Stimulated activated CD4-positive, alpha-beta T cell treated with anti-CD3 and anti-CD28 coated beads, TNF-alpha, amount 100 ng/mL, for 24 hours (primary cell): ENCODE results near the gene ATRIP.
"Not testable (repeated sequence)": the region's sequence is repeated elsewhere in the genome, so short reads cannot be mapped to it uniquely, and the experiment has no call there.

Experiments used
- DNase-seq, 3 experiments: peaks; one replicate each; pipeline ENCODE4 v3.0.0-alpha.2; 2020; ENCODE audit warnings: low read depth in 3 of 3

The ATRIP gene

DNA sequence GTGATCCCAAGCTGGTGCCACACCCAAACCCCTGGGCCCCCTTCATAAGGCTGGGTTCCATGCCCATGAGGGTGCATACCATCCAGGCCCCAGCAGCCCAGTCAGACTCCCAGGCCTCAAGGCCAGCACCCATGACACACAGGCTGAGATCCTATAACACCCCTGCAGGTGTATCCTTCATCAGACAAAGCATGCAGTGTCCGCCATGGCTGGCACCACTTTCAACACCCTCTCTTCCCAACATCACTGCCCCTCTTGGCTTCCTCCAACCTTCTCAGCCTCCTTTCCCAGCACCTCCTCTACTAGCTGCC is 10.1 kb upstream of the ATRIP start:
- DNase-seq = no peak

DNA sequence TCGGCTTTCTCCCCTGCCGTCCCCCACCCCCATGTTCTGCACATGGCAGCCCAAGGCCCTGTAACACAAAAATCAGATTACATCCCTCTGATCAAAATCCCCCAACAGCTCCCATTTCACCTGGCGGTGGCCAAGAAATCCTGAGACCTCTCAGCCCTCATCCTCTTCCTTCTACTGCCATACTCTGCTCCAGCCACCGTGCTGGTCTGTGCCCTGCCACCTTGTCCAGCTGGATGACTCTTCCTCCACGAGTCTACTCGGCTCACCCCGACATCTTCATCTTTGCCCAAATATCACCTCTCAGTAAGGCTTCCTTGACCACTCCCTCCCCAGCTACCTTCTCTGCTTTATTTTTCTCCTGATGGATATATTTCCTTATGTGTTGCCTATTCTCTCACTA is 9.7 kb upstream of the ATRIP start:
- DNase-seq = no peak

DNA sequence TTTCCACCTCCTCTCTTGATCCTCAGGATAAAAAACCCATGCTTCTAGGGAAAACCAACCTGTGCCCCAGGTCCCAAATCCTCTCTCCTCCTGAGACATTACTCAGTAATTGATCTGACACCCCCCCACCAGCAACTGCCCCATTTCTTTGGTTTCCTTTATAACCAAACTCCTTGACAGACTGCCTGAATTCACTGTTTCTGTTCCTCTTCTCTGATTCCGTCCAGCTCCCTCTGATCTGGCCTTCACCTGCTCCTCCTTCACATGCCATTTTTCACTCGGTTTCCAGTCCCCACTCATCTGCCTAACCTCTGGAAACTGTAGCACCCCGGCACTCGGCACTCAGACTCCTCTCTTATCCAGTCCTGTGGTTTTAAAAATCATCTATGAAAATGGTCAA is 8.7 kb upstream of the ATRIP start:
- no peak for DNase-seq

DNA sequence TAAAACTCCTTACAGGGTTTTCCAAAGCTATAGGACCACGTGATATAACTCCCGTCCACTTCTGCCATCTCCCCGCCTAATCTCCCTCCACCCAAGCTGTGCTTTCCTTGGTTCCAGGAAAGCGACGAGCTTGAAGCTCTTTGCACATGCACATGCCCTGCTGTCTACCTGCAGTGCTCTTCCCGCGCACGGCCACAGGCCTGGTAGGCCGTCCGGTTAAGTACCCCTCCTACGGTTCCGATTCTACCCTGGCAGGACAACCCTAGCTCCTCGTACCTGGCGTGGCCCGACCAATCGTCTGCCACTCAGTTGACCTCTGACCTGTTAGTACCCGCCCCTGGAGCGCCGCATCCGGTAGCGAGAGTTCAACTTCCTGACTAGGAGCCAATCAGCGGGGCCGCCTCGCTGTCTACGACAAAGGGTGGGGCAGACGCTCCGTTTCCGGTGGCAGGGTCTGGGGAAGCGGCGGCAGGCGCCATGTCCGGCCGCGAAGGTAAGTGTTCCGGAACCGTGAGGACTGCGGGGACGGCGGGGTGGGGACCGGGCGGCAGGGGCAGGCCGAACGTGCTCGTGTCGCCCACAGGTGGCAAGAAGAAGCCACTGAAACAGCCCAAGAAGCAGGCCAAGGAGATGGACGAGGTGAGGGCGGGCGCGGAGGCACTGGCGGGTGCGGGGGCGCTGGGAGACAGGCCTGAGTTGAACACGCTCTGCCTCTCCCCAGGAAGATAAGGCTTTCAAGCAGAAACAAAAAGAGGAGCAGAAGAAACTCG is 6.5 kb upstream of the ATRIP start, which contains the start of the genes CCDC51 and TMA7:
Gene CCDC51 (minus strand): TSS at position 300 of the 770 bp plus-strand sequence. CDS start 4,991 bp downstream, outside the sequence.
Gene TMA7 (plus strand): TSS at position 438 of the 770 bp plus-strand sequence. CDS start 40 bp downstream, at position 478.
- peak; percentile 95 to 99 (median 99) for DNase-seq

GRCh38 chr3:48440590-48440958 is 6.0 kb upstream of the ATRIP start:
- no peak for DNase-seq

GRCh38 chr3:48441940-48442339 is 4.6 kb upstream of the ATRIP start:
- DNase-seq = no peak

GRCh38 chr3:48445277-48445882 is 1.2 kb upstream of the ATRIP start:
- no peak for DNase-seq

- DNase-seq = no peak
These were observed 503 bp upstream of the ATRIP start for GRCh38 chr3:48446043-48446424.

- DNase-seq = no peak
These were observed 4.7 kb downstream of the ATRIP start for GRCh38 chr3:48451270-48451669.

GRCh38 chr3:48456456-48456855 is 9.9 kb downstream of the ATRIP start:
- DNase-seq = no peak

- DNase-seq = no peak
These were observed 12.8 kb downstream of the ATRIP start for GRCh38 chr3:48459331-48459730.

DNA sequence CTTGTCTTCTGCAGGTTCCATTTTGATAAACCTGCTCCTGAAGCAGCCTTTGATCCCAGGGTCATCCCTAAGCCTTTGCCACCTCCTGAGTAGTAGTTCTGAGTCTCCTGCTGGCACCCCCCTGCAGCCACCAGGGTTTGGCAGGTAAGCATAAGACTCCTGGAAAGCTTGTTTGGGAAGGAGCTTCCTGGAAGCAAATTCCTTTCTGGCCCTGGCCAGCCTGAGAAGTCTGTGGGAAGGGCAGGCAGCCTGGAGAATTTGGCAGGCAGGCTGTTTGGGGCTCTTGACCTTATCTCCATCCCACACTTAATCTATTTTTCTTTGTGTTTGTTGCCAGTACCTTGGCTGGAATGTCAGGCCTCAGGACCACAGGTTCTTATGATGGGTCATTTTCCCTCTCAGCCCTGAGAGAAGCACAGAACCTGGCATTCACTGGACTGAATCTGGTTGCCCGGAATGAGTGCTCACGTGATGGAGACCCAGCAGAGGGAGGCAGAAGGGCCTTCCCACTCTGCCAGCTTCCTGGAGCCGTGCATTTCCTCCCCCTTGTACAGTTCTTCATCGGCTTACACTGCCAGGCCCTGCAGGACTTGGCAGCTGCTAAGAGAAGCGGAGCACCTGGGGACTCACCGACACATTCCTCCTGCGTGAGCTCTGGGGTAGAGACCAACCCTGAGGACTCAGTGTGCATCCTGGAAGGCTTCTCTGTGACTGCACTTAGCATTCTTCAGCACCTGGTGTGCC is 13.4 kb downstream of the ATRIP start:
- no peak for DNase-seq

- DNase-seq = no peak
These were observed 14.0 kb downstream of the ATRIP start for GRCh38 chr3:48460517-48460902.

- DNase-seq = not testable (repeated sequence)
These were observed 15.2 kb downstream of the ATRIP start for GRCh38 chr3:48461767-48462166.

- no peak for DNase-seq
These were observed 17.2 kb downstream of the ATRIP start for GRCh38 chr3:48463703-48464102.

GRCh38 chr3:48464713-48465221 is 18.2 kb downstream of the ATRIP start:
- DNase-seq = no peak

DNA sequence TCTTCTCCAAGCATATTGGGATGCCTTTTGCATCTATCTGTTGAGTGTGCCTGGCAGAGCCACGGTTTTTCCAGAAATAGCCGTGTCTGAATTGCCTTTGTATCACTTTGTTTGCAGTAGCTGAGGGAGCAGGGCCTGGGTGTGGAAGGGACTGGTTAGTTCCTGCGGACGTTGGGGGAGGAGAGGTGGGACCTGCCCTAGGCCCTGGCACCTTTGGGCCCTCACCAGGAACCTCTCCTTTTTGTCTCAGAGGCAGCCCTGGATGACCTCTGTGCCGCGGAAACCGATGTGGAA is 18.6 kb downstream of the ATRIP start:
- no peak for DNase-seq

DNA sequence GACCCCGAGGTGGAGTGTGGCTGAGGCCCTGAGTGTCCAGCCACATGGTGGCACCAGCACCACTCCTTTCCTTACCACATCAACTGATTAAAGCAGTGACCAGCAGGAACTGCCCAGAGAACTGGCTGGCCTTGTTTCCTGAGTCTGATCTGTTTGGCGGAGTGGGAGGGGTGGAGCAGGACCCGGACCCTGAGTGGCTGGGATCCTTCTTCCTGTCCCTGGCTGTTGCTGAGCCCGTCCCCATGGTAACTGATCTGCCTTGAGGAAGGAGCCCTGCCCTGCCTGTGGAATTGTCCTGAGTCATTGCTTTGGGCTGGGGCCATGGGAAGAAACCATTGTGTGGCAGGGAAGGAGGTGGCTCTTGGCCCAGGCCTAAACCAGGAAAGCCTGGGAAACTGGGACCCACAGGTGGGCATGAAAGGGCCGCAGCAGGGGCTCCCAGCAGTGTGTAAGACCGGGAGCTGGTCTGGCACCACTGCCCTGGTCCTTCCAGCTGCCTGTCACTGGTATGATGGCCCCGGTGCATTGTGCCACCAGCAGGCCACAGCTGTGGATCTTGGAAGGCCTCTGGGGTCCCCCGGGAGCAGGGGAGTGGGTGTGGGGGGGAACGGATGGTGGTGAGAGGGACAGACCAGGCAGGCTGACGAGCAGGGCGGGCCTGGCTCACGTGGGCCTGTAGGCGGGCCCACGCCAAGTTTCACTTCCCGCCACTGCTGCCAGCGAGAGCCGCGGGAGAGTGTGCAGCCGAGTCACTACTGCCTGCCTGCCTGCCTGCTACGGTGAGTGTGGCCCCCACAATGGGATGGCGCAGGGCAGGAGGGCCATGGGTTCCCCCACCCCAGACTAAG is 19.2 kb downstream of the ATRIP start:
- peak; percentile 58 to 83 (median 66) for DNase-seq

- peak in 1 of 3 experiments; percentile 35 for DNase-seq
These were observed 20.0 kb downstream of the ATRIP start for GRCh38 chr3:48466386-48467109.

GRCh38 chr3:48467110-48467454 is 20.5 kb downstream of the ATRIP start:
- DNase-seq = no peak
